ENCODE measurements around the gene ETV2. TPM values are rescaled to one million over a fixed set of nuclear protein-coding genes. Genes with fewer than 3 reads are reported as not detected.

The ETV2 gene
- total RNA-seq, 2 donors from 2014 or later, result 1.2 to 6.6 TPM

GRCh38 chr19:35642798-35643254 lies 1.3 kb downstream of the ETV2 start:
- intact Hi-C loops (cut with DNase I), result no loop called here
- TF ChIP-seq CTCF (IDR thresholded peaks at IDR 0.05), result no peak
- no peak for TF ChIP-seq POLR2A (IDR thresholded peaks at IDR 0.05)
- no peak for TF ChIP-seq POLR2AphosphoS5 (IDR thresholded peaks at IDR 0.05)

GRCh38 chr19:35643255-35644205 lies 2.0 kb downstream of the ETV2 start:
- peak overlapping the region; percentile 47 to 58 for H3K4me3 ChIP-seq
- under 1% methylated on average over 47 of the region's 69 CpGs for WGBS
- peak; percentile 74 for DNase-seq (ENCODE audit: low spot score)
- intact Hi-C loops (cut with DNase I), result no loop called here
- no peaks in the 10 kb centered on the region for H3K4me1 ChIP-seq (replicated peaks)
- no peaks in the 10 kb centered on the region for H3K9me3 ChIP-seq
- no peaks in the 10 kb centered on the region for H3K27me3 ChIP-seq (replicated peaks; ENCODE audit: insufficient read depth)
- TF ChIP-seq CTCF (IDR thresholded peaks at IDR 0.05) (no peak), POLR2A (IDR thresholded peaks at IDR 0.05) (peak; percentile 84), POLR2AphosphoS5 (IDR thresholded peaks at IDR 0.05) (peak; percentile 60)
- H3K27ac ChIP-seq, result peak overlapping the region; percentile 85 to 87
- H3K36me3 ChIP-seq, result no peaks in the 10 kb centered on the region

More at GRCh38 chr19:35642798-35643254, 1.3 kb downstream of the ETV2 start:
- H3K36me3 ChIP-seq, result no peaks in the 10 kb centered on the region
- H3K9me3 ChIP-seq, result no peaks in the 10 kb centered on the region
- H3K4me1 ChIP-seq (replicated peaks), result no peaks in the 10 kb centered on the region
- 32% methylated on average over 15 of the region's 15 CpGs for WGBS
- peak overlapping the region; percentile 47 to 58 for H3K4me3 ChIP-seq
- H3K27ac ChIP-seq, result peak overlapping the region; percentile 85 to 87
- no peak for DNase-seq (ENCODE audit: low spot score)
- H3K27me3 ChIP-seq (replicated peaks; ENCODE audit: insufficient read depth), result no peaks in the 10 kb centered on the region

- TF ChIP-seq POLR2AphosphoS5 (IDR thresholded peaks at IDR 0.05) (peak; percentile 82), CTCF (IDR thresholded peaks at IDR 0.05) (no peak), POLR2A (IDR thresholded peaks at IDR 0.05) (peak; percentile 71)
- Histone ChIP-seq H3K9me3 (no peaks in the 10 kb centered on the region), H3K4me3 (peak overlapping the region; percentile 47 to 58), H3K27ac (peak overlapping the region; percentile 85 to 87), H3K4me1 (replicated peaks) (no peaks in the 10 kb centered on the region), H3K36me3 (no peaks in the 10 kb centered on the region), H3K27me3 (replicated peaks; ENCODE audit: insufficient read depth) (no peaks in the 10 kb centered on the region)
- intact Hi-C loops (cut with DNase I), result no loop called here
- under 1% methylated on average over 60 of the region's 60 CpGs for WGBS
- peak; percentile 96 for DNase-seq (ENCODE audit: low spot score)
Measured at GRCh38 chr19:35644206-35644986, 2.9 kb downstream of the ETV2 start.

GRCh38 chr19:35644987-35645679 lies 3.6 kb downstream of the ETV2 start:
- Histone ChIP-seq H3K27ac (peak overlapping the region; percentile 85 to 87), H3K4me3 (peak overlapping the region; percentile 47 to 58), H3K9me3 (no peaks in the 10 kb centered on the region), H3K36me3 (no peaks in the 10 kb centered on the region), H3K27me3 (replicated peaks; ENCODE audit: insufficient read depth) (no peaks in the 10 kb centered on the region), H3K4me1 (replicated peaks) (no peaks in the 10 kb centered on the region)
- WGBS, result 16% methylated on average over 20 of the region's 20 CpGs
- intact Hi-C loops (cut with DNase I), result loop anchor here (5.0 kb wide), 1 partner anchor 98 kb away; the partner anchor contains the start of gene TMEM147
- peak; percentile 74 for DNase-seq (ENCODE audit: low spot score)
- TF ChIP-seq POLR2A (IDR thresholded peaks at IDR 0.05) (no peak), CTCF (IDR thresholded peaks at IDR 0.05) (no peak), POLR2AphosphoS5 (IDR thresholded peaks at IDR 0.05) (peak; percentile 14)
